Tibial artery (tissue), 4 donors: ENCODE results near the gene RIC8B.

Experiments used
- DNase-seq, 2 donors: peaks; one replicate each; pipeline ENCODE4 v3.0.0-alpha.2; 2019
- H3K27ac ChIP-seq, 2 donors: fragments of 200-600 bp; sonication (generic) in 1 of 2; 1 replicate in 1 of 2; 2 replicates in 1 of 2; pipeline ENCODE4 v1.5.1; 2018 to 2019; ENCODE audit warnings: mild to moderate bottlenecking in 1 of 2
- H3K27me3 ChIP-seq, 2 donors: fragments of 200-600 bp; sonication (generic) in 1 of 2; one replicate each; pipeline versions ENCODE4 v1.5.1 to v1.6.0; 2016 to 2019
- H3K36me3 ChIP-seq, 3 donors: fragments of 200-600 bp; sonication (generic) in 2 of 3; one replicate each; pipeline ENCODE4 v1.5.1; 2016 to 2019; ENCODE audit warnings: mild to moderate bottlenecking in 2 of 3
- H3K4me1 ChIP-seq, 4 donors: fragments of 200-600 bp; sonication (generic) in 2 of 4; 1 replicate in 3 of 4; 2 replicates in 1 of 4; pipeline ENCODE4 v1.5.1; 2016 to 2019
- H3K4me3 ChIP-seq, 2 donors: fragments of 200-600 bp; sonication (generic) in 1 of 2; 1 replicate in 1 of 2; 2 replicates in 1 of 2; pipeline ENCODE4 v1.5.1; 2018 to 2019; ENCODE audit warnings: mild to moderate bottlenecking in 2 of 2
- H3K9me3 ChIP-seq, 3 donors: fragments of 200-600 bp; sonication (generic) in 1 of 3; one replicate each; pipeline ENCODE4 v1.5.1; 2016 to 2019
- CTCF ChIP-seq, 2 experiments: fragments of 200-600 bp in 1 of 2; fragments of 450-650 bp in 1 of 2; IDR thresholded peaks; one replicate each; pipeline ENCODE4 v1.5.1; 2017 to 2019; ENCODE audit warnings: antibody characterized with exemption in 2 of 2, mild to moderate bottlenecking in 1 of 2, moderate library complexity in 1 of 2
- intact Hi-C: fragments of 100-400 bp; cut with DNase I; formaldehyde crosslinking; loops from one replicate; pipeline ENCODE4 v1.15.0; 2023; ENCODE audit warnings: low total_unique reads

RIC8B gene

GRCh38 chr12:106741247-106741646, 33.2 kb upstream of the RIC8B start:
- DNase-seq = no peak
- intact Hi-C loops = no loop called here
- no peak overlapping the region for H3K27ac ChIP-seq
- no peaks in the 10 kb centered on the region for H3K27me3 ChIP-seq
- H3K9me3 ChIP-seq = no peaks in the 10 kb centered on the region
- H3K4me1 ChIP-seq = no peaks in the 10 kb centered on the region
- TF ChIP-seq CTCF (IDR thresholded peaks at IDR 0.05) = no peak
- H3K4me3 ChIP-seq = no peak overlapping the region
- H3K36me3 ChIP-seq = no peaks in the 10 kb centered on the region

- intact Hi-C loops = no loop called here
- no peaks in the 10 kb centered on the region for H3K9me3 ChIP-seq
- no peaks in the 10 kb centered on the region for H3K36me3 ChIP-seq
- H3K4me1 ChIP-seq = no peaks in the 10 kb centered on the region
- TF ChIP-seq CTCF (IDR thresholded peaks at IDR 0.05) = no peak
- H3K27me3 ChIP-seq = no peaks in the 10 kb centered on the region
- no peak overlapping the region for H3K27ac ChIP-seq
- no peak overlapping the region for H3K4me3 ChIP-seq
- DNase-seq = no peak
Observed at GRCh38 chr12:106743270-106743988, 31.1 kb upstream of the RIC8B start.

GRCh38 chr12:106744600-106744999, 29.9 kb upstream of the RIC8B start:
- Histone ChIP-seq H3K9me3 (no peaks in the 10 kb centered on the region), H3K27ac (no peak overlapping the region), H3K36me3 (no peaks in the 10 kb centered on the region), H3K4me3 (no peak overlapping the region), H3K27me3 (no peaks in the 10 kb centered on the region), H3K4me1 (no peaks in the 10 kb centered on the region)
- intact Hi-C loops = no loop called here
- no peak for TF ChIP-seq CTCF (IDR thresholded peaks at IDR 0.05)
- DNase-seq = no peak

- H3K27ac ChIP-seq = no peak overlapping the region
- H3K4me1 ChIP-seq = no peaks in the 10 kb centered on the region
- no peaks in the 10 kb centered on the region for H3K36me3 ChIP-seq
- TF ChIP-seq CTCF (IDR thresholded peaks at IDR 0.05) = no peak
- no peak overlapping the region for H3K4me3 ChIP-seq
- no peaks in the 10 kb centered on the region for H3K27me3 ChIP-seq
- DNase-seq = no peak
- intact Hi-C loops = no loop called here
- H3K9me3 ChIP-seq = no peaks in the 10 kb centered on the region
Observed at GRCh38 chr12:106745181-106745745, 29.2 kb upstream of the RIC8B start.

GRCh38 chr12:106747973-106748436, 26.5 kb upstream of the RIC8B start:
- H3K27ac ChIP-seq = no peak overlapping the region
- H3K27me3 ChIP-seq = no peaks in the 10 kb centered on the region
- no peak for TF ChIP-seq CTCF (IDR thresholded peaks at IDR 0.05)
- intact Hi-C loops = no loop called here
- H3K9me3 ChIP-seq = no peaks in the 10 kb centered on the region
- H3K4me3 ChIP-seq = no peak overlapping the region
- no peak for DNase-seq
- no peaks in the 10 kb centered on the region for H3K4me1 ChIP-seq
- H3K36me3 ChIP-seq = no peaks in the 10 kb centered on the region
